HG03108 (cell line): ENCODE results near the gene EWSR1.

ENCODE experiments used
- ATAC-seq: cut with Tn5 transposase; IDR thresholded peaks from one replicate; pipeline ENCODE4 v1.9.1; 2021; ENCODE audit warnings: moderate library complexity; ENCODE audit not compliant: unreplicated experiment

EWSR1 gene

DNA sequence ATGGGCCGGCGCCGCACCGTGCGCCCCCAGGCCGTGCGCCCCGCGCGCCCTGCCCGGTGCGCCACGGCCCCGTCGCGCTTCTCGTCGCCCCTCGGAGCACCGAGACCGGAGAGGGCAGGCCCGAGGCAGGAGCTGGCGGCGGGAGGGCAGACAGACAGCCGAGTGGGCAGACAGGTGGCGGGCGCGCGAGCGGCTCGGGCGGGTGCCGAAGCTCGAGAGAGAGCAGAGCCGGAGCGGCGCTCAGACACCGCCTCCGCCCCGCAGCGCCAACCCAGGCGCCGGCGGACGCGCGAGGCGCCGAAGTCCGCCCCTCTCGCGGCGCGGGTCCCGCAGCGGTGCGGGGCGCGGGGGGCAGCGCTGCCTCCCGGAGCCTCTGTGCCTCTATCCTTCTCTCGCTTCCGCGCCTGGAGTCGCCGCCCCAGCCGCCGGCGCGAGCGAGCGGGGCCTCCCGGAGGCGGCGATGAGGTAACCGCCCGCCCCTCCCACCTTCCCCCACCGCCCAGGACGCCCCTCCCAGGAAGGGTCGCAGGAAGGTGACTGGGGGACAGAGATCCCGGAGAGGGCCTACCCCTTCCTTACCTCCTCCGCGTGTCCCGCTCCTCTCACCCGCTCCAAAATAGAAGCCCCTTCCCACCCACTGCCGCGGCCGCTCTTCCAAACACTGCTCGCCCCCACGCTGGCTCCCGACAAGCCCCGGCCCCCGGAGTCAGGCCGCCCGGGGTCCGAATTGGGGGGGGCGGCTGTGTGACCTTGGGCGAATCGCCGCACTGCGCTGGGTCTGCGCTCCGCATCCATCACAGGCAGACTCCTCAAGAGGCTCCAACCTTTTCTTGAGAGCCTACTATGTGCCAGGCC is 47.4 kb downstream of the EWSR1 start, which contains the start of gene RASL10A:
RASL10A (minus strand) TSS at position 412 of the 855 bp plus-strand sequence. CDS start 451 bp downstream, outside the sequence.
- ATAC-seq = no peak

DNA sequence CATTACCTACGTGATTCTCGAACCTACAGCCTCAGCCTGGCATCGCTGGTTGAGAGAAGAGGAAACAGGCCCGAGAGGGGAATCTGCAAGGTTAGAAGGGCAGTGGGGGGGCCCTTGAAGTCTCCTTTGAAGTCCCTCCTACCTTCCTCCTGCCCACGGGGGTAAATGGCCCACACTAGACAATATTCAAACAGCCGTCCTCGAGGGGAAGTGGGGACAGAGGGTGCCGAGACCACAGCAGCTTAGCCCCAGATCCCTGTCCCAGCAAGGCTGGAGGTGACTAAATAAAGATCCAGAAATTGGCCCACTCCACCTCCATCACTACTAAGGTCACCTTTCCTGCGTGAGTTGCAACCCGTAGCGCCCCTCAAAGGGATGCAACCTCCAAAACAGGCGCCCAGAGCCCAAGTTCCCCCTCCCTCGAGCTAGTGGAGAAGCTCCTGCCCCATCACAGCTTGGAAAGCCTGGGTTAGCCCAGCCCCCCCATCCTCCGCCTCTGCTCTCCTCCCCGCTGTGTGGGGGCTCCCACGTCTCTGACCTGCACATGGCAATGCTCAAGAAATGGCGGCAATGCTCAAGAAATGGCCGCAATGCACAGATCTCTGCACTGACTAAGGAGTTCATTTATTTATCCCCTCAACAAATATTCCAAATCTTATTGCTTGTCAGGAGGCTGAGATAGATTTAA is 48.2 kb downstream of the EWSR1 start:
- ATAC-seq = no peak

DNA sequence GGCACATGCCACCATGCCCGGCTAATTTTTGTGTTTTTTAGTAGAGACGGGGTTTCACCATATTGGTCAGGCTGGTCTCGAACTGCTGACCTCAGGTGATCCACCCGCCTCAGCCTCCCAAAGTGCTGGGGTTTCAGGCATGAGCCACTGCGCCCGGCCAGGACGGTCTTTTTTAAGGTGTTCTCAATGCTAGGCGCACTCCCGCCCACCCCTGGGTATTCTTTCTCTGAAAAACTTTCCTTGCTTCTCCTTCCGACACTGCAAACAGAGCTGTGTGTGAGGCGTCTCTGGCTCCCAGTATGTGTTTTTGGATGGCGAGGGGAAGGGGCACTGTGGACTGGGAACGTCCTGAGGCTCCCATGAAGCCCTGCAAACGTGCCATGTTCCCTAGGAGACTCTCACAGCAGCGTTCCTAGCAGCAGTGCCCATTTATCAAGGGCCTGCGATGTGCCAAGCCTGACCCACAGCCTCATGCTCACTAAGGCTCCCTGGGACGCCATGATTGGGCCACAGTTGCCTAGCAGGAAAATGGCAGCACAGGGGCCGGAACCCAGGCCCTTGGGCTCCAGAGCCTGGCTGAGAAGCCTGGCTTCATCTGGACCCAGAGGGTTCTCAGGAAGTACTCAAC is 49.9 kb downstream of the EWSR1 start:
- ATAC-seq = no peak

DNA sequence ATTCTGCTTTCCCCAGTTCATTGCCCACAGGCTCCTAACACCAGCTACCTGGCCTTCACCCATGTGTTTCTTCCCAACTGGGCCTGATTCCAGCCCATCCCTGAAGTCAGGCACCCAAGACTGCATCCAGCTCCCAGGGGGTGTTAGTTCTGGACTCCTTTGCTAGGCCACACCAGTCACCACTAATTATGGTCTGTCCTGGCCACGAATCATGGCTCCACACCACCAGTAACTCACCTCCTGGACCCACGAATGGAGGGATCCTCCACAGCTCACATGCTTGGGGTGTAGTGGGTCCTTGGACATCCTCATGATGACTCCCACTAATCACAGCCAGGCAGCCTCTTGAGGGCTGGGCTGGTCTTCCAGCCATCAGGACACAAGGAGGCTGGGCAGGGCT is 51.0 kb downstream of the EWSR1 start:
- no peak for ATAC-seq

DNA sequence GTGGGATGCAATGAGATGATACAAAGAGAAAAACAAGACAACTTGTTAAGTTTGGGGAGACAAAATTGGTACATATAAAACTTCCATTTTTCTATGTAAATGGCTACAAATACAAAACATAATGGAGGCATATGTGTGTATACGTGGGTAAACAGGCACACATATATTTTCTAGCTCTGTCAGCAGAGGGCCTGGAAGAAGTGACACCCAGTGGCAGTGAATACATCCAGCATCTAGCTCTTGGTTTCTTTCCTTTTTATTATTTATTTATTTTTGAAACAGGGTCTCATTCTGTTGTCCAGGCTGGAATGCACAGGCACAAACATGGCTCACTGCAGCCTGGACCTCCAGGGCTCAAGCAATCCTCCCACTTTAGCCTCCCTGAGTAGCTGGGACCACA is 52.5 kb downstream of the EWSR1 start:
- no peak for ATAC-seq

DNA sequence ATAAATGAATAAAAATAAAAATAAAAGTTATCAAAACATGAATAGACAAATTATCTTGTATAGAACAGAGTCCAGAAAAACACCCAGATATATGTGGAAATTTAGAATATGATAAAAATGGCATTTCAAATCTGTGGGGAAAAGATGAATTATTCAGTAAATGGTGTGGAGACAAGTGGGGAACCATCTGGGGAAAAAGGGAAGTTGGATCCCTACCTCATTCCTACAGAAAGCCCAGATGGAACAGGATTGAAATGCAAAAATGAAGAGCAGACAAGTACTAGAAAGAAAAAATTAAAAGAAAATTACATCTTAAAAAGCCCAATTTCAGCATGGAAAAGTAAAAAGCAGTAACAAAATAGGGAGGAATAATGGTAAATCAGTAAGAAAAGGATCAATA is 55.6 kb downstream of the EWSR1 start:
- ATAC-seq = no peak

DNA sequence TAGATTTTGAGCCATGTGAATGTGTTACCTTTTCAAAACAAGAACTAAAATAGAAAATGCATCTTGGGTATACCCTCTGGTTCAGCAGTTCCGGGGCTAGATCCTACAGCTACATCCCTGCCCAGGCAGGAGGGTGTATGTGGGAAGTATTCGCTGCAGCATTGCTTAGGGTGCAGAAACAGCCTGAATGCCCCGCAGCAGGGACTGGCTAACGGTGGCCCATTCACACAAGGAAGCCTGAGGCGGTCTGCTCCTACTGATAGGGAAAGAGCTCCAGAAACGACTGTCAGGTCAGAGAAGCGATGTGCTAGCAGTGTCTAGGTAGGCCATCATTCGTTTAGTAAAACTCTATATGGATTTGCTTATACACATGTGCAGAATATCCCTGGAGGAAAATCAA is 57.3 kb downstream of the EWSR1 start:
- no peak for ATAC-seq

DNA sequence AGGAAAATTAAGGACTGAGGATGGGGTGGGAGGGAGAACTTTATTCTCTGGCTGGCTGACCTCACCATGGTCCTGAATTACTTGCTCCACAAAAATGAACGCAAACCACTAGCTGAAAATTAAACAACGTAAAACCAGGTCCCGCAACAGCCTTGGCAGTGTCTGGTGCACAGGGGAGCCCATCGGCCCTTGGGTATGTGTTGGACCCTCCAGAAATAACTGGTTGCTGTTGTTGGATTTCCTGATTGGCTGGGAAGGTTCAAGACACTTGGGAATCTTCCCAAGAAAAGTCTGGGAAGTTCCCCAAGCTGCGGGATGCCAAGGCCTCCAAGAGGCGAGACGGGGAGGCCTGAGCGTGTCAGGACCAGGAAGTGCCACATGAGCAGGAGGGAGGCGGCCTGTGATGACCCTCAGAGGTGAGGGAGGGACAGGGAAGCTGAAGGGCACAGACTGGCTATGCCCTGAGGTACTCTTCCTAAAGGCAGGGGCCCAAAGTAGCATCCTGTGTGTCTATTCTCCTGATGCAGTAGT is 57.8 kb downstream of the EWSR1 start:
- no peak for ATAC-seq

DNA sequence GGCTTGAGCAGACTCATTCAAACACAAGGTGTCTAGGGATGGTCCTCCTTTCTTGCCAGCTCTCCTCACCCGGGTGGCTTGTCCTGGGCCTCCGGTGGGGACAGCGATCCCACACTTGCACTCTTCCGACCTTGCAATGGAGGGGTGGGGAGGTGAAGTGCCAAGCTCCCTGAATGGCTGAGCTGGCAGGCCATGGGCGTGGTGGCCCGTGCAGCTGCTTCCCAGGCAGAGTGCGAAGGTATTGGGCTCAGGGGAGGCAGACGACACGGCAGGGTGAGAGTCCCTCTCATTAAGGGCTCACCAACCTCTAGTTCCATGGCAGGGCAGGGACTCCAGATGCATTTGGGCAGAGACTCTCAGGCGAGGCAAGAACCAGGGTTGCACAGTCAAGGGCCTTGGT is 58.4 kb downstream of the EWSR1 start:
- no peak for ATAC-seq

DNA sequence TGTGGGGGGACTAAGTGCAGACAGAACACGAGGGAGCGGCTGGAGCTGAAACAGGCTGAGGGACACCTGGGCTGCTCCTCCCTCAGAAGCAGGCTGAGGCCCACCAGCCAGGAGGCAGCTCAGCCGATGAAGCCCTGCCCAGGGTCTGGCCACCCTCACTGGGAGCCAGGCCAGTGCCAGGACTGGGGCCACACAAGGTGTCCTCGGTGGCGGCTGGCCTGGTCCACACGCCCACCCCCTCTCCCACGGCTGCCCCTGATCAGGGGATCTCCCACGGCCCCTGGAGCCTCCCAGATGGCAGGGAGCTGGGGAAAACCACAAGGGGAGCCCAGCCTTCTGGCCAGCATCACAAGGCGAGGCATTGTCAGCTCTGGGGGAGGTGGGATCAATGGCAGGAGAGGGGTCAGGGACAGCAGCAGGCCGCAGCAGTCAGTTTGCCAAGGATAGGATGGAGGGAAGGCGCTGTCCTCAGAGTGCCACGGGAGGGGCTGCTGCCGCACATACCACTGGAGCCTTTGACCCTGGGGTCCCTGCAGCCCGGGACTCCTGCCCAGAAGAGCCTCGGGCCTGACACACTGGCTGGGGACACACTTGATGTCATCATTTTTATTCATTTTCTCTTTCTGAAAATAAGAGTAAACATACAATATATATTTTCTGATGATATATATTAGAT is 59.2 kb downstream of the EWSR1 start:
- no peak for ATAC-seq

DNA sequence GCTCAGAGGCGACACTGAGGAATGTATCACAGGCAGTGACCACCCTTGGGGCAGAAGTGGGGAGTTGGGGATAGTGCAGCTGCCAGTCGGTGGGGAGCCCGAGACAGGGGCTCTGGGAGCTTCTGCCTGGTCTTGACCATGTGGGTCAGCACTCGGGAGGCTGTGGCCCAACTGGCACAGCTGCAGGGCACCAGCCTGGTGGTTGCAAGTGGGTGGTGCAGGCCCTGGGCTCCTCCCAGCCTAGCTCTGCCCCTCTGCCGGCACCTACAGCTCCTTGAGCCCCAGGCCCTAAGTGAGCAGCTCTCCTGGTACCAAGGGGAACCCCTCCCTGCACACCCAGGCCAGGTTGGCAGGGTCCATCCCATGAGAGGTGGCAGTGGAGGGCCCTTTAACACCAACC is 60.0 kb downstream of the EWSR1 start:
- no peak for ATAC-seq

DNA sequence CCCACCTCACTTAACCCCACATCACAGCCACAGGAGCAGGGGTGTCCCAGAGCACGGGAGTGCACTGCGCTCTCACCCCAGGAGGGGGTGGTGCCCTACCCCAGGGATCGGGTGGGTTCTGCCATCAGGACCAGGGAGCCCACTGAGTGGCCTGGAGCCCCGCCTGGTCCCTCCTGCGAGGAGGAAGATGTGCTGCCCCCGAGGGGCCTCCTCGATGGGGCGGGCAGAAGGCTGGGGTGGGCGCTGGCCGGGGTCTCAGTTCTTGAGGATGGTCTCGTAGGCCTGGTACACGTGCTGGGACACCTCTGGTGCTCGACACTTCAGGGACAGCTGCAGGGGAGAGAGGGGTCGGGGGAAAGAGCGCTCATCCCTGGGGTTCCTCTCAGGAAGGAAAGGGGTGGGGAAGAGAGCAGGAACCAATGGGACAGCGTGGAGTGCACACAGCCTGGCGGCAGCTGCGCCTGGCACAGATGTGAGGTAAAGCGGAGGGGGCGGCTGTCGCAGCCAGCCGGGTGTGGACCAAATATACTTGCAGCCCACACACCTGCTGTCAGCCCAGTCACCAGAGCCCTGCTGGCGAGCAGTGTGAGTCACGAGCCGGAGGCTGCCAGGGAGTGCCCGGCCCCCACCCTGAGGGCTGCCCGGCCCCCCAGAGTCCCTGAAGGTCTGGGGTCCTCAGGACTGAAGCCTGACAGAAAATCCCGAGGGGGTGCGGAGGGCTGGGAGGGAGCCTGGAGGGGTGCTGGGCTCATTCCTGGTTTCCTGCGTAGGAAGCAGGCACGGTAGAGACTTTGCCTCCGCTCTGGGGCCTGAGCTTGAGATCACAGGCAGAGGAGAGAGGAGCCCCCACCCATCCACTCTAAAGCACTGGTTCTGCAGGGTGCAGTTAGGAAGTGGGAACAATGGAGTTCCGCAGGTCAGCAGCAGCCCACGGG is 60.8 kb downstream of the EWSR1 start:
- no peak for ATAC-seq

DNA sequence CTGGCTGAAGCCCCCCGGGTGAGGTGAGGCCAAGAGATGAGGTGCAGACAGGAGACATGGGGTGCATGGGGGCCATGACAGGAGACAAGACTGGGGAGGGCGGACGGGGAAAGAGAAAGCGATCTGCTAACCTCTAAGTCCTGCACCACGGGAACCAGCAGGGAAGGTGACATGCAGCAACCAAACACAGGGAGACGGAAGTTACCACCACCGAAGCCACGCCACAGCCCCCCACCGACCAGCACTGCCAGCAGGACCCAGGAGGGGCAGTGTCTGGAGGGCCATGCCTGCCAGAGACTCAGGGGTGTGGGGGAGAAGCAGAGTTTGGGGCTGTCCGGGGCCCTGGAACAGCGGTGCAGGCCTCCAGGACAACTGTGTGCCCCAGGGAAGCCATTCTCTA is 61.5 kb downstream of the EWSR1 start:
- ATAC-seq = no peak

DNA sequence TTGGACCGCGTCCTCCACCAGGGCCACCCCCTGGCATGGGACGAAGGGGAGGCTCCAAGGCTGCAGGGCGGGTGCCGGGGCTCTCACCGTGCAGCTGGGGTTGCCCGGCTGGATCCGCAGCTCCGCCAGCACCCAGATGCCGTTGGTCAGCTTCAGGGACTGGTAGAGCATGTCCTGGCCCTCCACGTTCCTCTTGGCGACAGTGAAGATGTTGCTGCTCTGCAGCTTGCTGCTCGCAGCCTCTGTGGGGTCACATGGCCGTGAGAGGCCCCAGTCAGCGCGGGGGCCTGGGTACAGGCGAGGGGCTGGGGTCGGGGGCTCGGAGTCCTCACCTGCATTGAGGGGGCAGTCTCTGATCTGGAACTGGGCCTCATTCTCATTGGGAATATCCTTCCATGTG is 62.2 kb downstream of the EWSR1 start:
- ATAC-seq = no peak

DNA sequence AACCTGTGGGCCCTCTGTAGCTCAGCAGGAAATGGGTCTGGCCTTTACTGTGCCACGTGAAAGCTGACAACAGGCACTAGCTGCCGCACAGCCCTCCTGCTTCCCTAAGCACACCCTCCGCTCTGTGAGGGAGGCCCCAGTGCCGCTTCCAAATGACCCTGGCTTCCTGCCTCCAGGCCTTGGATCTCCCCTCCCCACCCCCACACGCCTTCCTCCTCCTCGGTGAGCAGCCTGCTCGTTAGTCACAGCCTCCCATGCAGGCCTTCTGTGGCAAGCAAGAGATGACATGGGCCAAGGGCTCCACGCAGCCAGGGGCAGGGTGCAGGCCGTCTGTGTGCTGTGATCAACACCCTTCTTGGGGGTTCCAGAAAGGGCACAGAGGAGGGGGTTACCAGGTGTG is 62.7 kb downstream of the EWSR1 start:
- ATAC-seq = no peak

DNA sequence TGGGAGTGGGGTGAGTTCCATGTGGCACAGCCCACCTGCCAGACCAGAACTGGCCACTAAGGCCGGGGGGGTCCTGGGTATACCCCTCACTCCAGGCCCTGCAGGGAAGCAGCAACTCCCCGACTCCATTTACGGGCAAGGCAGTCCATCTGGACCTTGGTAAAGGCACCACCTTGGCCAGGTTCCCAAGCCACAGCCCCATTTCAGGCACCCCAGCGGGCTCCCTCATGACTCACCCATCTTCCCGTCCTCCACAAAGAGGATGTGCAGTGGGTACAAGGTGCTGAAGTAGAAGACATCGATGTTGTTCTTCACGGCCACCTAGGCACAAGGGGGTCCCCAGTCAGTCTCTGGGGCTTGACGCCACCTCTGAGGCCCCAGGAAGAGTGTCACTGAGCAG is 63.1 kb downstream of the EWSR1 start:
- ATAC-seq = no peak

DNA sequence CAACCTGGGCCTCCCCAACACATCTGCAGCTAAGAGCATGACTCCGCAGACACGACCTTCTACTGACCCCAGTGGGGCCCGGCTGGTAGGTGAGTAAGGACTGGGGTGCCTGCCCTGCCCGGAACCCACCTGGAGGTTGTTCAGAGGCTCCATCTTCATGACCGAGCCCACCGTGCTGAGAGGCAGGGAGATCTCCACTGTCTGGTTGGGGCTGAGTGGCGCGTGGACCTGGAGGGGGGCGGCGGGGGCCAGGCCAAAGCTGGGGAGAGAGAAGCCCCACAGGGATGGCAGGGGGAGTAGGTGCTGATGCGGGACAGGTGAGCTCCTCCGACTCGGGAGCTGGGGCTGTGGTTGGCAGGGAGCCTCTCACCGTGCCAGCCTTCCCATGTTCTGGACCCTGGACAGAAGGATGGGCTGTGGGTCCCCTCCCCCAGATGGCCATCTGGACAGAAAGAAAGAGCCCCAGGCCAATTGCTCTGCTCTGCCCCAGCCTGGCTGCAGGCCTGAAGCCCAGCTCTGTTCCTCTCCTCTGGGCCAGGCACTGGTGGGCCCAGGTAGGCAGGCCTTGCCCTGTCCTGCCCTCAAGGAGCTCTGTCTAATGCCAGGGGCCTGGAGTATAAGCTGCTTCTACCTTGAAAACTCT is 63.7 kb downstream of the EWSR1 start:
- ATAC-seq = no peak

DNA sequence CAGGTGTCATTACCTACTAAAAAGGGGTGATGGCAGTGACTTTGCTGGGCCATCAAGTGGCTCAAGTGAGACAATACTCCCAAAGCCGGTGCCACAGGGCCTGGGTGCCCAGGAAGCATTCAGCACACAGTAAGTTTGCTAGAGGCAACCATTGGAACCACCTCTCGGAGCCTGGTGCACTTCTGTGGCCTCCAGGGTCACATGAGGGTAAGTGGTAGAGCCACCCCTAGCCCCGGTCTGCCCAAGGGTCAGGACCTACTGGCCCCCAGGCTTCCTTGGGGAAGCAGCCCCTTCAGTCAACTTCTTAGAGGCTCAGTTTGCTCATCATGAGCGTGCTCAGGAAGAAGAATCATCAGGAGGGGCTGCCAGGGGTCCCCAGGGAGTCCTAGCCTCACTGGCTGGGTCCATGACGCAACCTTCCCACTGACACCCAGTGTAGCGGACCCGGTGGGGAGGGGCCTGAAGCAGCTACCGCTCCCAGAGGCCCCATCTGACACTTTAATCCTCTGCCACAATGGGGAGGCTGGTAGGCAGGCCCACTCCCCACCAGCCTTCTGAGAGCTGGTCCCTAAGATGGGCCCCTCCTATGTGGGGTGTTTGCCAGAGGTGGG is 64.9 kb downstream of the EWSR1 start:
- no peak for ATAC-seq

DNA sequence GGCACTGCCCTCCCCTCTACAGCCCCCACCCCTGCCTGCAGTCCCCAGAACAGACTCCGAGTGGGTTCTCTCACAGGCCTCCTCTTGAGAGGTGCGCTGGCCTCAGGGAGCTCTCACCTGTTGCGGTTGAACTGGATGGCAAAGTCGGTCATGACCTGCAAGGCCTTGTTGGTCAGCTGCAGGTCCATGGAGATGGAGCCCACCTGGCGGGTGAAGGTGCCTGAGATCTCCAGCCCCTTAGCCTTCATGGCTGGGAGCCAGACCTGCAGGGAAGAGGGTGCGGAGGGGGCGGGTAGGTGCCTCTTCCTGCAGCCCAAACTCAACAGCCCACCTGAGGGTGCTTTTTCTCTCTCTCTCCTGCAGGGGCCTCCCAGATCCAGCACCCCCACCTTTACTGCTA is 66.1 kb downstream of the EWSR1 start:
- ATAC-seq = no peak
